ENCODE results near the gene STAT3. TPM values are rescaled to one million over a fixed set of nuclear protein-coding genes. Genes with fewer than 3 reads are reported as not detected.

The STAT3 gene
- total RNA-seq, 1 experiment from 2014 or later = 61.0 TPM

GRCh38 chr17:42389899-42390298 is 1.7 kb upstream of the STAT3 start:
- Histone ChIP-seq H3K4me1 (ENCODE audit: control insufficient read depth in 1 of 2, insufficient read depth in 2 of 2, low read length in 2 of 2) (peaks cover 19 to 24% of the 10 kb centered on the region in 2 experiments), H3K79me2 (ENCODE audit: insufficient read depth, low read length) (peaks cover 27% of the 10 kb centered on the region), H3K9ac (ENCODE audit: low read length) (no peak overlapping the region), H3K27ac (ENCODE audit: low read depth, low read length) (no peak overlapping the region), H3K9me3 (ENCODE audit: control insufficient read depth in 1 of 2, insufficient read depth in 1 of 2, low read depth in 1 of 2, low read length in 2 of 2) (no peaks in the 10 kb centered on the region), H3K36me3 (ENCODE audit: control insufficient read depth in 1 of 2, insufficient read depth in 2 of 2, low read length in 2 of 2) (no peaks in the 10 kb centered on the region), H2AFZ (ENCODE audit: low read depth, low read length, poor library complexity, severe bottlenecking) (no peak overlapping the region), H4K20me1 (ENCODE audit: insufficient read depth) (no peaks in the 10 kb centered on the region), H3K4me3 (replicated peaks in 1 of 2; ENCODE audit: low read depth in 1 of 2, low read length in 2 of 2) (no peak overlapping the region), H3K27me3 (ENCODE audit: insufficient read depth, low read length) (no peaks in the 10 kb centered on the region), H3K9me2 (ENCODE audit: insufficient read depth) (no peaks in the 10 kb centered on the region), H3K4me2 (ENCODE audit: low read length) (no peak overlapping the region)
- ATAC-seq = no peak
- no peak for TF ChIP-seq MAX (IDR thresholded peaks at IDR 0.05)
- no peak for TF ChIP-seq CEBPB (IDR thresholded peaks at IDR 0.05; ENCODE audit: low read depth)
- no peak for TF ChIP-seq EZH2phosphoT487 (IDR thresholded peaks at IDR 0.05; ENCODE audit: borderline replicate concordance)
- TF ChIP-seq EGR1 (IDR thresholded peaks at IDR 0.05; ENCODE audit: low read depth) = no peak
- no peak for TF ChIP-seq REST (IDR thresholded peaks at IDR 0.05; ENCODE audit: low read depth)
- no peak for TF ChIP-seq RAD21 (IDR thresholded peaks at IDR 0.05; ENCODE audit: low read depth)
- no peak for TF ChIP-seq CTCF (IDR thresholded peaks at IDR 0.05 in 2 of 3, conservative IDR thresholded peaks at IDR 0.05 in 1 of 3; ENCODE audit: borderline replicate concordance in 1 of 3, insufficient read depth in 1 of 3, low read depth in 2 of 3, low read length in 2 of 3)
- no peak for TF ChIP-seq SIN3A (IDR thresholded peaks at IDR 0.05; ENCODE audit: low read depth)
- no peak for TF ChIP-seq POLR2AphosphoS5 (IDR thresholded peaks at IDR 0.05; ENCODE audit: low read depth, low read length)
- TF ChIP-seq ZBTB33 (IDR thresholded peaks at IDR 0.05; ENCODE audit: extremely low read depth, insufficient replicate concordance, low read length) = no peak
- no peak for TF ChIP-seq YY1 (IDR thresholded peaks at IDR 0.05; ENCODE audit: extremely low read depth, insufficient replicate concordance, low read depth, low read length)
- no peak for TF ChIP-seq SP1 (IDR thresholded peaks at IDR 0.05; ENCODE audit: low read depth)
- no peak for TF ChIP-seq EZH2 (IDR thresholded peaks at IDR 0.05)
- no peak for TF ChIP-seq ATF3 (IDR thresholded peaks at IDR 0.05)
- no peak for TF ChIP-seq SRF (IDR thresholded peaks at IDR 0.05; ENCODE audit: low read depth)
- no peak for TF ChIP-seq FOSL1 (IDR thresholded peaks at IDR 0.05; ENCODE audit: low read depth)
- no peak for TF ChIP-seq ZNF274 (IDR thresholded peaks at IDR 0.05; ENCODE audit: low read depth, low read length)
- no peak for TF ChIP-seq JUND (IDR thresholded peaks at IDR 0.05)
- no peak for DNase-seq (ENCODE audit: low read depth, low spot score)
- no TSS peak for BruUV-seq (replicated peaks)
- POLR2A ChIA-PET = interaction anchor here (2.1 kb wide), 1 partner anchor 33 kb away, joined by 19 read pairs; the partner anchor contains the start of gene CAVIN1
- intact Hi-C loops (cut with micrococcal nuclease) = no loop called here
- CTCF ChIA-PET = interaction anchor here (1.1 to 2.9 kb wide), 2 partner anchors 16 to 137 kb away, joined by 3 to 20 read pairs; no protein-coding TSS in a partner anchor
- RAD21 ChIA-PET (ENCODE audit: low non-redundant PET in 1 of 2, low total read pairs in 2 of 2, uncharacterized antibody in 2 of 2, unreplicated experiment in 2 of 2) = no interaction called here
